ENCODE data around the gene CYSLTR2.
"Not testable (repeated sequence)": the region's sequence is repeated elsewhere in the genome, so short reads cannot be mapped to it uniquely, and the experiment has no call there.

The CYSLTR2 gene

GRCh38 chr13:48646791-48647190 lies 6.9 kb upstream of the CYSLTR2 start:
- DNase-seq, result no peak

- DNase-seq, result no peak
These were observed 6.1 kb upstream of the CYSLTR2 start for GRCh38 chr13:48647625-48648024.

DNA sequence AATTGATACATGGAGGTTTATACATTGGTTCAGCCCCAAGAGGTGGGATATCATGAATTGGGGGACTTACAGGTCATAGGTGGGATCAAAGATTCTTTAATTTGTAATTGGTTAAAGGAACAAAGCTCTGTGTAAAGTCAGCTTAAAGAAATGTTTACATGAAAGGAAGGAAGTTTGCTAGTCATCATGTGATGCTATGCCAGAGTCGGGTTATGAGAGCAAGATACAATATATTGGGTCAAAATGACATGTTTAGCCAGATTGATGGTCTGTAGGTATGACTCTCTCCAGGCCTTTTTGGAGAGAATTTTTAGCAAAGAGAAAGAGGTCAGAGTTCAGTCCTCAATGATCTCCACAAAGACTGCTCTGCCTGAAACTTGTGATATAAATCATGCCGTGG lies 5.3 kb upstream of the CYSLTR2 start:
- no peak for DNase-seq

GRCh38 chr13:48652851-48653471 lies 768 bp upstream of the CYSLTR2 start:
- no peak for DNase-seq

- no peak for DNase-seq
These were observed 782 bp downstream of the CYSLTR2 start for GRCh38 chr13:48654511-48654910.

- no peak for DNase-seq
These were observed 1.6 kb downstream of the CYSLTR2 start for GRCh38 chr13:48655291-48655690.

GRCh38 chr13:48656608-48657007 lies 2.9 kb downstream of the CYSLTR2 start:
- DNase-seq, result no peak

GRCh38 chr13:48660361-48661076 lies 6.8 kb downstream of the CYSLTR2 start:
- no peak for DNase-seq

DNA sequence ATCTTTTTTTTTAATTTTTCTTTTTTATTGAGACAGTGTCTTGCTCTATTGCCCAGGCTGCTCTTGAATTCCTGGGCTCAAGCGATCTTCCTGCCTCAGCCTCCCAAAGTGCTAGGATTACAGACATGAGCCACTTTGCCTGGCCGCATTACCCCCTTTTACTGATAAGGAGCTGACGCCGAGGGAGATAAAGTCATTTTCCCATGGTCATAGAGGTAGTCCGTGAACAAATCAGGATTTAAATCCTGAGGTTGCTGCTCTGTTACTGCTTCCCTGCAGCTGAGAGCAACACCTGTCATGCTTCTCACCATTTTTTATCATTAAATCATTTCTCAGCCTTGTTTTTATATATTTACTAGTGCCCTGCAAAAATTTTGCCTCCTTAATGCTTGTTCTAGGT lies 7.4 kb downstream of the CYSLTR2 start:
- no peak for DNase-seq

DNA sequence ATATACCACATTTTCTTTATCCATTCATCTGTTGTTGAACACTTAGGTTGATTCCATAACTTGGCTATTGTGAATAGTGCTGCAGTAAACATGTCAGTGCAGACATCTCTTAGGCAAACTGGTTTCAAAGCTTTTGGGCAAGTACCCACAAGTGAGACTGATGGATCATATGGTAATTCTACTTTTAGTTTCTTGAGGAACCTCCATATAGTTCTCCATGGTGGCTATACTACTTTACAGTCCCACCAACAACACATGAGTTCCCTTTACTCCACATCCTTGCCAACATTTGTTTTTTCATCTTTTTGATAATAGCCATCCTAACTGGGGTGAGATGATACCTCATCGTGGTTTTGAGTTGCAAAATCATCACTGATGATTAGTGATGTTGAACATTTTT lies 8.5 kb downstream of the CYSLTR2 start:
- DNase-seq, result no peak

GRCh38 chr13:48667136-48667535 lies 13.4 kb downstream of the CYSLTR2 start:
- DNase-seq, result no peak

DNA sequence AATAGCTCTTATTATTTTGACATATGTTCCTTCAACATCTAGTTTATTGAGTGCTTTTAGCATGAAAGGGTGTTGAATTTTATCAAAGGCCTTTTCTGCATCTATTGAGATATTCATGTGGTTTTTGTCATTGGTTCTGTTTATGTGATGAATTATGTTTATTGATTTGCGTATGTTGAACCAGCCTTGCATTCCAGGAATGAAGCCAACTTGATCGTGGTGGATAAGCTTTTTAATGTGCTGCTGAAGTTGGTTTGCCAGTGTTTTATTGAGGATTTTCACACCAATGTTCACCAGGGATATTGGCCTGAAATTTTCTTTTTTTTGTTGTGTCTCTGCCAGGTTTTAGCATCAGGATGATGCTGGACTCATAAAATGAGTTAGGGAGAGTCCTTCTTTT lies 17.7 kb downstream of the CYSLTR2 start:
- not testable (repeated sequence) for DNase-seq

DNA sequence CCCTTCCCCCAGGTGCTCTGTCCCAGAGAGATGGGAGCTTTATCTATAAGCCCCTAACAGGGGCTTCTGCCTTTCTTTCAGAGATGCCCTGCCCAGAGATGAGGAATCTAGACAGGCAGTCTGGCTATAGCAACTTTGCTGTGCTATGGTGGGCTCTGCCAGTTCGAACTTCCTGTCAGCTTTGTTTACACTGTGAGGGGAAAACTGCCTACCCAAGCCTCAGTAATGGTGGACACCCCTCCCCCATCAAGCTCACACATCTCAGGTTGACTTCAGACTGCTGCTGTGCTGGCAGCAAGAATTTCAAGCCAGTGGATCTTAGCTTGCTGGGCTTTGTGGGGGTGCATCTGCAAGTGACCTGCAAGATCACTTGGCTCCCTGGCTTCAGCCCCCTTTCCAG lies 21.5 kb downstream of the CYSLTR2 start:
- DNase-seq, result no peak

DNA sequence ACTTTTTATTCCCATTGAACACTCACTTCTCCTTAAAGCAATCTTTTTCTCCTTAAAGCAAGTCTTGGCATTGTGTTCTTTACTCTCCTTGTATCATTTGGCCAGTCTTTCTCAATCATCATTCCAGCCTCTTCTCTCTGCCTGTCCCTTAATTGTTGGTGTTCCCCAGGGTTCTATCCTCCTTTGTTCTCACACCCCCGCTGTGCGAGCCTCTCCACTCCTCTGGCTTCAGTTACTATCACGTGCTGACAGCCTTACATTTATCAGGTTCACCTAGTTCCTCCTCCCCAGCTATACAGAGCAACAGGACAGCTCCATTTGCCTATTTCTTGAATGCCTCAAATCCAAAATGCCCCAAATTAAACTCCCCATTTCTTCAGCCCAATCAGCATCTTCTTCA lies 24.6 kb downstream of the CYSLTR2 start:
- DNase-seq, result no peak

GRCh38 chr13:48679941-48680680 lies 26.4 kb downstream of the CYSLTR2 start:
- no peak for DNase-seq

DNA sequence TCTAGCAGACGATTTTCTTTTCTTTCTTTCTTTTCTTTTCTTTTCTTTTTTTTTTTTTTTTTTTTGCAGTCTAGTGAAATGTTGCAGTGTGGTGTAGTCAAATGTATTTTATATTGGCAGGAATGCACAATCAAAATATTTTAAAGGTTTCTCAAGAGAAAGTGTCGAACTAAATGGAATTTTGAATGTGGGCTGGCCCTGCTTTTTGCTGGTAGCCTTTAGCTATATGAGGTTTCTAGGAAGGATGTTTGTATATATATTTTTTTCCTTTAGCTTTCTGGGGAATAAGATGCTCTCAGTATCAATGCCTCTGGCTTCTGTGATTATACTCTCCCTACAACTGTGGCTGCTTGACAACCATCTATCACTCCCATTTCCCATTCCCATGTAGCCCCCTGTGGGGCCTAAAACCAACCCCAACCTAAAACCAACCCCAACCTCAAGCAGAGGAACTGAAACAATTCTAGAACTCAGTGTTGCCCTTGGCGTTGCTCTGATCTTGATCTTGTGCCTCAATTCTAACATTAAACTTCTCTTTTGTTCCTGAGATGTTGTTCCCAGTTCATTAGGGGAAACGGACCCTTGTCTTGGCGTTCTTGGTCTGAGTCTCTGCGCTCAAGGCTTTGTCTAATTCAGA lies 27.1 kb downstream of the CYSLTR2 start:
- DNase-seq, result no peak

- DNase-seq, result no peak
These were observed 28.2 kb downstream of the CYSLTR2 start for GRCh38 chr13:48681905-48682304.

DNA sequence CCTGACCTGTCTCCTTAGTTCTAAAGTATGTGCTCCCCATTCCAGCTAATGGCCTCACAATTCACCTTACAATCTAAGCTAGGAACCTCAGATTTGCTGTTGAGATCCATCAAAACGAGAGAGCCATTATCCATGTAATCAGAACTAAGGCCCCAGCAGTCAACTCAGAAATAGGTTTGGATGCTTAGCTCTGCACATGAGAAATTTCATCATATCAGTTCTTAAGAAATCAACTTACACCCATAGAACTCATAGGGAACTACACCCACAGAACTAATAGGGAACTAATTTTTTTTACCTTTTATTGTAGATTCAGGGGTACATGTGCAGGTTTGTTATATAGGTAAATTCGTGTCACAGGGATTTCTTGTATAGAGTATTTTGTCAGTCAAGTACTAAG lies 28.7 kb downstream of the CYSLTR2 start:
- no peak for DNase-seq

DNA sequence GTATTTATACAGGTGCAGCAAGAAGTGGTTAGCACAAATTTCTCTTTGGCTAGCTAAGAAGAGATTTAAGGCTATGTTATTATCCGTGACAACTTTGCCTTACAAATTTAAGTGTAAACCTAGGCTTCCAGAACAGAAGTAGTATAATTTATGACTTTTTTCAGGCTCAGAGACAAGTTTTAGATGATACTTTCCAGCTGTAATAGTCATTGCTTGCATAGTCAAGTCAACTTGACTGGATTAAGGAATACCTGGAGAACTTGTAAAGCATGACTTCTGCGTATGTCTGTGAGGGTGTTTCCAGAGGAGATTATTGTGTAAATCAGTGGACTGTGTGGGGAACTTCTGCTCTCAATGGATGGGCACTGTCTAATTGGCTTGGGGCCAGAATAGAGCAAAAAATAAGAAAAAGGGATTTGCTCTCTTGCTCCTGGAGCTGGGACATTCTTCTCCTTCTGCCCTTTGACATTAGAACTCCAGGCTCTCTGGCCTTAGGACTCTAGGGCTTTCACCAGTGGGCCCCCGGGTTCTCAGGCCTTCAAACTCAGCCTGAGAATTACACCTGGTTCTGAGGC lies 33.0 kb downstream of the CYSLTR2 start:
- no peak for DNase-seq

- no peak for DNase-seq
These were observed 33.5 kb downstream of the CYSLTR2 start for GRCh38 chr13:48687249-48687648.

- no peak for DNase-seq
These were observed 40.3 kb downstream of the CYSLTR2 start for GRCh38 chr13:48693998-48694397.

- no peak for DNase-seq
These were observed 42.0 kb downstream of the CYSLTR2 start for GRCh38 chr13:48695776-48696175.

- DNase-seq, result not testable (repeated sequence)
These were observed 42.9 kb downstream of the CYSLTR2 start for GRCh38 chr13:48696676-48697075.

Measured in amniotic stem cell (primary cell).